Fibroblast of peridontal ligament (primary cell): ENCODE measurements around the gene CD14.
"Not testable (repeated sequence)": the region's sequence is repeated elsewhere in the genome, so short reads cannot be mapped to it uniquely, and the experiment has no call there.

ENCODE experiments used
- DNase-seq: peaks from one replicate; pipeline ENCODE4 v3.0.0-alpha.2; 2010; ENCODE audit errors: extremely low read depth

CD14 gene

DNA sequence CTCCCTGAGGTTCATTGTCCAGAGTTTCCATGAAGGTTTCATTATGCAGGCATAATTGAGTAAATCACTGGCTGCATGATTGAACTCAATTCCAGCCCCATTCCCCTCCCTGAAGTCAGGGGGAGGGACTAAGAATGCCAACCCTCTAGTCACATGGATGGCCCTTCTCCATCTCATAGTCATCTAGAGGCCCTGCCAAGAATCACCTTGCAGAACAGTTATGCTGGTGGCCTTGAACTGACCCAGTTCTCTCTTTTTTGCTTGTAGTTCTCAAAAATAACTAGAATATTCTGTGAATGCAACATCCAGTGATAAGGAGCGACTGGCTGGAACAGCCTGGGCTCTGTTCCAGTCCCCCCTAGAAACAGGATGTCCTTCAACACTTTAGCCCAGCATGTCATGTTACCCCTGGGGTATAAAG is 36.6 kb downstream of the CD14 start:
- DNase-seq: no peak

- DNase-seq: no peak
Measured at GRCh38 chr5:140595538-140596300, 37.3 kb downstream of the CD14 start.

GRCh38 chr5:140594169-140594568 is 38.8 kb downstream of the CD14 start:
- DNase-seq: no peak

GRCh38 chr5:140593070-140593469 is 39.9 kb downstream of the CD14 start:
- not testable (repeated sequence) for DNase-seq

- peak; percentile 22 for DNase-seq
Measured at GRCh38 chr5:140591747-140592372, 41.1 kb downstream of the CD14 start.

- DNase-seq: no peak
Measured at GRCh38 chr5:140590861-140591260, 42.1 kb downstream of the CD14 start.

- DNase-seq: peak; percentile 56
Measured at GRCh38 chr5:140588311-140589070, 44.5 kb downstream of the CD14 start.

DNA sequence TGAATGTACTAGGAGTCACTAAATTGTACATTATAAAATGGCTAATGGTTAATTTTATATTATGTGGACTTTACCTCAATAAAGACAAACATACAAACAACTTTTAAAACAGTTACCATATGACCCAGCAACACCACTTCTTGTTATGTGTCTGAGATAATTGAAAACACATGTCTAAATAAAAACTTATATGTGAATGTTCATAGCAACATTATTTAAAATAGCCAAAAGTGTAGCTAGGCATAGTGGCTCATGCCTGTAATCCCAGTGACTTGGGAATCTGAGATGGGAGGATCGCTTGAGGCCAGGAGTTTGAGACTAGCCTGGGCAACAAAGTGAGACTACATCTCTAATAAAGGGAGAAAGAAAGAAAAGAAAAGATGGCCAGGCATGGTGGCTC is 45.5 kb downstream of the CD14 start:
- DNase-seq: peak; percentile 38
